Measurements from ENCODE around the gene CD82.

CD82 gene

GRCh38 chr11:44529895-44530412, 35.5 kb upstream of the CD82 start:
- Histone ChIP-seq H3K9me3 (ENCODE audit: control insufficient read depth, low read length) (no peaks in the 10 kb centered on the region), H3K4me2 (ENCODE audit: low read length) (no peak overlapping the region), H3K4me3 (ENCODE audit: low read depth, low read length) (no peak overlapping the region), H3K36me3 (ENCODE audit: control insufficient read depth, insufficient read depth, low read length) (no peaks in the 10 kb centered on the region), H3K27me3 (ENCODE audit: control insufficient read depth, insufficient read depth, low read length) (no peaks in the 10 kb centered on the region), H3K4me1 (no peaks in the 10 kb centered on the region), H3K79me2 (no peaks in the 10 kb centered on the region), H2AFZ (no peak overlapping the region), H3K27ac (no peak overlapping the region), H3K9ac (no peak overlapping the region)
- TF ChIP-seq CTCF (IDR thresholded peaks at IDR 0.05) = no peak

GRCh38 chr11:44530413-44531115, 34.9 kb upstream of the CD82 start:
- no peak for TF ChIP-seq CTCF (IDR thresholded peaks at IDR 0.05)
- Histone ChIP-seq H3K9me3 (ENCODE audit: control insufficient read depth, low read length) (no peaks in the 10 kb centered on the region), H3K4me2 (ENCODE audit: low read length) (no peak overlapping the region), H2AFZ (no peak overlapping the region), H3K36me3 (ENCODE audit: control insufficient read depth, insufficient read depth, low read length) (no peaks in the 10 kb centered on the region), H3K4me3 (ENCODE audit: low read depth, low read length) (no peak overlapping the region), H3K9ac (no peak overlapping the region), H3K4me1 (no peaks in the 10 kb centered on the region), H3K27ac (no peak overlapping the region), H3K79me2 (no peaks in the 10 kb centered on the region), H3K27me3 (ENCODE audit: control insufficient read depth, insufficient read depth, low read length) (no peaks in the 10 kb centered on the region)

GRCh38 chr11:44531116-44531504, 34.4 kb upstream of the CD82 start:
- no peaks in the 10 kb centered on the region for H3K27me3 ChIP-seq (ENCODE audit: control insufficient read depth, insufficient read depth, low read length)
- no peaks in the 10 kb centered on the region for H3K4me1 ChIP-seq
- no peak overlapping the region for H3K4me3 ChIP-seq (ENCODE audit: low read depth, low read length)
- H3K9ac ChIP-seq = no peak overlapping the region
- H3K4me2 ChIP-seq (ENCODE audit: low read length) = no peak overlapping the region
- H3K79me2 ChIP-seq = no peaks in the 10 kb centered on the region
- no peaks in the 10 kb centered on the region for H3K9me3 ChIP-seq (ENCODE audit: control insufficient read depth, low read length)
- no peak for TF ChIP-seq CTCF (IDR thresholded peaks at IDR 0.05)
- no peaks in the 10 kb centered on the region for H3K36me3 ChIP-seq (ENCODE audit: control insufficient read depth, insufficient read depth, low read length)
- no peak overlapping the region for H2AFZ ChIP-seq
- no peak overlapping the region for H3K27ac ChIP-seq

DNA sequence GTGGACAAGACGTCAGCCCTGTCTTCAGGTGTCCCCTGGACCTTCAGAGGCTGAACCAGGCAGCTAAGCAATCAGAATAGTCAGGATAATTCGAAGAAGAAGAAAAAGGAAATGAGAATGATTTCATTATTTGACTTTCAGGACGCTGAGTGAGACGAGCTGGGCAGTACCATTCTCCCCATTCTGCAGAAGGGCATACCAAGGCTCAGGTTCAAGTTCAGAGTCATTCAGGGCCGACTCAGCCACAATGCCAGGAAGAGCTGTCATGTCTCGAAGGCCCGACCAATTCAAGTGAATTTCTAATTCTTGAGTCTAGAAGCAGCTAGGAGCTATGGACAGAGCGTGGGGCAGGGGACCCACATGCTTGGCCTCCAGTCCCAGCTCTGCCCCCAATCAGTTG, 33.8 kb upstream of the CD82 start:
- Histone ChIP-seq H3K4me3 (ENCODE audit: low read depth, low read length) (no peak overlapping the region), H3K4me1 (no peaks in the 10 kb centered on the region), H3K9me3 (ENCODE audit: control insufficient read depth, low read length) (no peaks in the 10 kb centered on the region), H3K36me3 (ENCODE audit: control insufficient read depth, insufficient read depth, low read length) (no peaks in the 10 kb centered on the region), H3K9ac (no peak overlapping the region), H3K27ac (no peak overlapping the region), H3K4me2 (ENCODE audit: low read length) (no peak overlapping the region), H3K27me3 (ENCODE audit: control insufficient read depth, insufficient read depth, low read length) (no peaks in the 10 kb centered on the region), H3K79me2 (no peaks in the 10 kb centered on the region), H2AFZ (no peak overlapping the region)
- no peak for TF ChIP-seq CTCF (IDR thresholded peaks at IDR 0.05)

- Histone ChIP-seq H3K9me3 (ENCODE audit: control insufficient read depth, low read length) (no peaks in the 10 kb centered on the region), H3K4me3 (ENCODE audit: low read depth, low read length) (no peak overlapping the region), H3K27me3 (ENCODE audit: control insufficient read depth, insufficient read depth, low read length) (no peaks in the 10 kb centered on the region), H3K79me2 (no peaks in the 10 kb centered on the region), H3K9ac (no peak overlapping the region), H2AFZ (no peak overlapping the region), H3K4me1 (no peaks in the 10 kb centered on the region), H3K27ac (no peak overlapping the region), H3K36me3 (ENCODE audit: control insufficient read depth, insufficient read depth, low read length) (no peaks in the 10 kb centered on the region), H3K4me2 (ENCODE audit: low read length) (no peak overlapping the region)
- no peak for TF ChIP-seq CTCF (IDR thresholded peaks at IDR 0.05)
Observed at GRCh38 chr11:44532809-44533208, 32.7 kb upstream of the CD82 start.
